SU-DHL-6 (cell line): ENCODE data around the gene GPC1.

Experiments
- EZH2phosphoT487 ChIP-seq: fragments of 200-600 bp; sonication (generic), shearing (Covaris generic); conservative IDR thresholded peaks from 2 replicates; pipeline ENCODE4 v1.6.1; 2018; ENCODE audit warnings: mild to moderate bottlenecking, antibody characterized with exemption, low read length, moderate library complexity, mixed read lengths
- TF ChIP-seq, protein P1 (sequence below): fragments of 200-600 bp; sonication (generic); IDR thresholded peaks from one replicate; pipeline ENCODE4 v1.5.1; 2017; ENCODE audit warnings: antibody characterized with exemption, mild to moderate bottlenecking, low read length, moderate library complexity; ENCODE audit not compliant: insufficient read depth, poor library complexity, severe bottlenecking

DNA sequence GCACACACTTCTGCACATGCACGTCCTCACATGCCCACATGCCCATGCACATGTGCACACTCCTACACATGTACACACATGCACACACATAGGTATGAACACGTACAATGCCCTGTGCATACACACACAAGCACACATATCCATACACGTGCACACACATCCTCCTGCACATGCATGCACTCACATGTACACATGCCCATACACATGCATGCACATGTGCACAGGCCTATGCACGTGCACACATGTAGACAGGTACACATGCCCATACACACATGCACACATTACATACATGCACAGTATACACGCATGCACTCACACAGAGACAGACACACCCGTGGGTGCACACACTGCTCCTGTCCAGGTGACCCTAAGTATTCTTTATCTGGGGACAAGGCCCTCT is 34.3 kb downstream of the GPC1 start:
- TF ChIP-seq, protein P1, sequence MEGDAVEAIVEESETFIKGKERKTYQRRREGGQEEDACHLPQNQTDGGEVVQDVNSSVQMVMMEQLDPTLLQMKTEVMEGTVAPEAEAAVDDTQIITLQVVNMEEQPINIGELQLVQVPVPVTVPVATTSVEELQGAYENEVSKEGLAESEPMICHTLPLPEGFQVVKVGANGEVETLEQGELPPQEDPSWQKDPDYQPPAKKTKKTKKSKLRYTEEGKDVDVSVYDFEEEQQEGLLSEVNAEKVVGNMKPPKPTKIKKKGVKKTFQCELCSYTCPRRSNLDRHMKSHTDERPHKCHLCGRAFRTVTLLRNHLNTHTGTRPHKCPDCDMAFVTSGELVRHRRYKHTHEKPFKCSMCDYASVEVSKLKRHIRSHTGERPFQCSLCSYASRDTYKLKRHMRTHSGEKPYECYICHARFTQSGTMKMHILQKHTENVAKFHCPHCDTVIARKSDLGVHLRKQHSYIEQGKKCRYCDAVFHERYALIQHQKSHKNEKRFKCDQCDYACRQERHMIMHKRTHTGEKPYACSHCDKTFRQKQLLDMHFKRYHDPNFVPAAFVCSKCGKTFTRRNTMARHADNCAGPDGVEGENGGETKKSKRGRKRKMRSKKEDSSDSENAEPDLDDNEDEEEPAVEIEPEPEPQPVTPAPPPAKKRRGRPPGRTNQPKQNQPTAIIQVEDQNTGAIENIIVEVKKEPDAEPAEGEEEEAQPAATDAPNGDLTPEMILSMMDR, result no peak
- no peak for TF ChIP-seq EZH2phosphoT487
